GM21381 (cell line): Measurements from ENCODE around the gene CDKL1.

Experiments used
- ATAC-seq: cut with Tn5 transposase; IDR thresholded peaks from one replicate; pipeline ENCODE4 v1.9.1; 2021; ENCODE audit warnings: mild to moderate bottlenecking, moderate library complexity; ENCODE audit not compliant: unreplicated experiment

The CDKL1 gene

GRCh38 chr14:50396631-50397389 lies at the start of gene CDKL1:
Gene CDKL1 (minus strand): TSS chr14:50396881. CDS start chr14:50395868, 1,013 bp downstream.
- ATAC-seq: peak; percentile 65

- ATAC-seq: no peak
Observed at GRCh38 chr14:50434528-50434927, 37.8 kb upstream of the CDKL1 start.

GRCh38 chr14:50432131-50432530 lies 35.5 kb upstream of the CDKL1 start:
- ATAC-seq: no peak

- no peak for ATAC-seq
Observed at GRCh38 chr14:50425816-50426215, 29.1 kb upstream of the CDKL1 start.

- no peak for ATAC-seq
Observed at GRCh38 chr14:50425105-50425504, 28.4 kb upstream of the CDKL1 start.

GRCh38 chr14:50423529-50423928 lies 26.8 kb upstream of the CDKL1 start:
- no peak for ATAC-seq

- ATAC-seq: no peak
Observed at GRCh38 chr14:50421499-50421898, 24.8 kb upstream of the CDKL1 start.

- no peak for ATAC-seq
Observed at GRCh38 chr14:50417853-50418252, 21.2 kb upstream of the CDKL1 start.

GRCh38 chr14:50410921-50411320 lies 14.2 kb upstream of the CDKL1 start:
- no peak for ATAC-seq

- ATAC-seq: no peak
Observed at GRCh38 chr14:50410071-50410470, 13.4 kb upstream of the CDKL1 start.

GRCh38 chr14:50407111-50407812 lies 10.6 kb upstream of the CDKL1 start:
- no peak for ATAC-seq

- ATAC-seq: no peak
Observed at GRCh38 chr14:50403419-50403818, 6.7 kb upstream of the CDKL1 start.

GRCh38 chr14:50402965-50403364 lies 6.3 kb upstream of the CDKL1 start:
- no peak for ATAC-seq

GRCh38 chr14:50400461-50400860 lies 3.8 kb upstream of the CDKL1 start:
- no peak for ATAC-seq

- ATAC-seq: no peak
Observed at GRCh38 chr14:50399251-50400032, 2.8 kb upstream of the CDKL1 start.

GRCh38 chr14:50398189-50398580 lies 1.5 kb upstream of the CDKL1 start:
- no peak for ATAC-seq

- no peak for ATAC-seq
Observed at GRCh38 chr14:50397390-50398188, 908 bp upstream of the CDKL1 start.

- ATAC-seq: no peak
Observed at GRCh38 chr14:50395448-50395847, 1.2 kb downstream of the CDKL1 start.

- no peak for ATAC-seq
Observed at GRCh38 chr14:50394713-50395112, 2.0 kb downstream of the CDKL1 start.

GRCh38 chr14:50389668-50390441 lies 6.8 kb downstream of the CDKL1 start:
- no peak for ATAC-seq
